SK-N-MC (cell line): ENCODE results near the gene EDARADD.

ENCODE experiments used
- EZH2 ChIP-seq: fragments of 200-600 bp; sonication (generic); IDR thresholded peaks from one replicate; pipeline ENCODE4 v1.6.1; 2017; ENCODE audit warnings: antibody characterized with exemption
- POLR2AphosphoS5 ChIP-seq: IDR thresholded peaks from 2 replicates; pipeline ENCODE4 v1.6.1; 2012; ENCODE audit warnings: mild to moderate bottlenecking, low read depth, low read length, borderline replicate concordance

GRCh38 chr1:236494586-236495466 is 100.7 kb downstream of the EDARADD start:
- TF ChIP-seq POLR2AphosphoS5 (no peak), EZH2 (no peak)
